Mammary epithelial cell (primary cell): ENCODE results near the gene KCNK10.

ENCODE experiments used
- CTCF ChIP-seq, 2 donors: IDR thresholded peaks in 1 of 2; conservative IDR thresholded peaks in 1 of 2; 2 replicates each; pipeline ENCODE4 v1.5.1; 2011 to 2012; ENCODE audit warnings: inconsistent platforms in 2 of 2, low read length in 2 of 2, mild to moderate bottlenecking in 2 of 2, control low read depth in 1 of 2, low read depth in 1 of 2; ENCODE audit not compliant: insufficient read depth in 1 of 2; ENCODE audit errors: extremely low read depth in 1 of 2
- EZH2 ChIP-seq: IDR thresholded peaks from 2 replicates; pipeline ENCODE4 v1.6.1; 2012; ENCODE audit warnings: low read length, inconsistent platforms, borderline replicate concordance

- TF ChIP-seq CTCF (conservative IDR thresholded peaks at IDR 0.05 in 1 of 2, IDR thresholded peaks at IDR 0.05 in 1 of 2; ENCODE audit: extremely low read depth in 1 of 2, insufficient read depth in 1 of 2, low read depth in 1 of 2, low read length in 2 of 2) (no peak), EZH2 (no peak)
Measured at GRCh38 chr14:88241810-88242209, 81.3 kb downstream of the KCNK10 start.
